ENCODE data around the gene GUCY1B1.

The GUCY1B1 gene

DNA sequence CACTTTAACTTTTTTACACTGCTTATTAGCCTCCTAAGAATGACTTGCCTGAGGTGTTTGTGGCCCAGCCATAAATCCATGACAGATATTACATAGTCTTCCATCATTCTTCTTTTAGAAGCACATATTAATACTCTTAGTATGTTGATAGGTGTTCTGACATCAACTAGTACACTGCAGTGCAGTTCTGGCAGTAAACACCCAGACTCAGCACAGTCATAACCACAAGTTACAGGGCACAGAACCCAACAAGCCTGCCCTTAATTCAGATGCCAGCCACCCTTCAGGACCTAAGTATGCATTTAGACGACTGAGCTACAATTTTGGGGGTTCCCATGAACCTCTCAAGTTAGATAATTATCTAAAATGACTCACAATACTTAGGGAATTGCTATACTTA is 36.5 kb upstream of the GUCY1B1 start:
- TF ChIP-seq, protein P1, sequence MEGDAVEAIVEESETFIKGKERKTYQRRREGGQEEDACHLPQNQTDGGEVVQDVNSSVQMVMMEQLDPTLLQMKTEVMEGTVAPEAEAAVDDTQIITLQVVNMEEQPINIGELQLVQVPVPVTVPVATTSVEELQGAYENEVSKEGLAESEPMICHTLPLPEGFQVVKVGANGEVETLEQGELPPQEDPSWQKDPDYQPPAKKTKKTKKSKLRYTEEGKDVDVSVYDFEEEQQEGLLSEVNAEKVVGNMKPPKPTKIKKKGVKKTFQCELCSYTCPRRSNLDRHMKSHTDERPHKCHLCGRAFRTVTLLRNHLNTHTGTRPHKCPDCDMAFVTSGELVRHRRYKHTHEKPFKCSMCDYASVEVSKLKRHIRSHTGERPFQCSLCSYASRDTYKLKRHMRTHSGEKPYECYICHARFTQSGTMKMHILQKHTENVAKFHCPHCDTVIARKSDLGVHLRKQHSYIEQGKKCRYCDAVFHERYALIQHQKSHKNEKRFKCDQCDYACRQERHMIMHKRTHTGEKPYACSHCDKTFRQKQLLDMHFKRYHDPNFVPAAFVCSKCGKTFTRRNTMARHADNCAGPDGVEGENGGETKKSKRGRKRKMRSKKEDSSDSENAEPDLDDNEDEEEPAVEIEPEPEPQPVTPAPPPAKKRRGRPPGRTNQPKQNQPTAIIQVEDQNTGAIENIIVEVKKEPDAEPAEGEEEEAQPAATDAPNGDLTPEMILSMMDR (IDR thresholded peaks at IDR 0.05): no peak
- Histone ChIP-seq H3K4me3 (no peak overlapping the region), H3K27ac (no peak overlapping the region), H3K9me3 (no peaks in the 10 kb centered on the region), H3K4me1 (no peaks in the 10 kb centered on the region), H3K36me3 (peaks cover 6 to 24% (median 20%) of the 10 kb centered on the region in 3 donors), H3K27me3 (no peaks in the 10 kb centered on the region)
- DNase-seq: no peak
- intact Hi-C loops (cut with DNase I; ENCODE audit: low total_unique reads): no loop called here

DNA sequence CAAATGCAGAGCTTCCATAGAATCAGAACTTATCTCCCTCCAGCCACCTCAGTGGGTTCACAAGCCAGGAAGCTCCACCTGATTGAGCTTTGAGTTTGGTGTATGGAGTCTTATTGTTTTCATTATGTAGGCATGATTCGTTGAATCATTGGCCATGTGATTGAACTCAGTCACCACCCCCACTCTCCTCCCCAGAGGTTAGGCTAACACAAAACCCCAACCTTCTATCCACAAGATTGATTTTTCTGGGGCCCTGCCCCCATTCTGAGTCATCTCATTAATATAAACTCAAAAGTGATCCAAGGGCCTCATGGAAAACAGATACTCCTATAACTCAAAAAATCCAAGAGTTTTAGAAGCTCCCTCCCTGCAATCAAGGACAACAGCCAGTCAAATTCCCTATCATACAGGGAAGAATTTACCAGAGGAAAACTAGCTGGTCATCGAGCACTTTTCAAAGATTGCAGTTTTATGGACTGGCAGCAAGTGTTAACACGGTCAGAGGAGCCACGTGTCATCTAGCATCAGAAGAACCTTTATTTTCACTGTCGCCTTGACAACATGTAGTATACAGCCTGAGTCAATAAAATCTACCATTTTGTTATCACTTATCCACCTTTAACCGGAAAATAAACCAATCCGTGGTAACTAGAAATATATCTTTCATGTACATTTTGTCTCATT is 35.9 kb upstream of the GUCY1B1 start:
- no peak overlapping the region for H3K4me3 ChIP-seq
- peaks cover 6 to 20% (median 20%) of the 10 kb centered on the region in 3 donors for H3K36me3 ChIP-seq
- no peak for DNase-seq
- intact Hi-C loops (cut with DNase I; ENCODE audit: low total_unique reads): no loop called here
- H3K4me1 ChIP-seq: no peaks in the 10 kb centered on the region
- TF ChIP-seq, protein P1 (IDR thresholded peaks at IDR 0.05): no peak
- no peak overlapping the region for H3K27ac ChIP-seq
- H3K9me3 ChIP-seq: no peaks in the 10 kb centered on the region
- H3K27me3 ChIP-seq: no peaks in the 10 kb centered on the region

DNA sequence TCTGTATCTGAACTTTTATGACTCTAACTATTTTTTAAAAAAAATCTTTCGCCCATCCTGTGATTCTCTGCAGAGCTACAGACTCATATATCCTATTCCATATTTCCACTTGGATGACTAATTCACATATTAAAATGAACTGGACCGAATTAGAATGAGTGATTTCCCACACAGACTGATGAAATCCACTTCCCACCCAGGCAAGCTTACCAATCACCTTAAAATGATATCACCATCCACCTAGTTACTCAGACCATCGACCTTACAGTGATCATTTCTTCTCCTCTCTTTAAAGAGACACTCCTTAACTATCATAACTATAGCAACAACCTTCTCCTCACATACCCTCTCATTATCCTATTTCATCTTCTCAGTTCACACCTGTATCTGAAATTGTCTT is 34.1 kb upstream of the GUCY1B1 start:
- Histone ChIP-seq H3K36me3 (peaks cover 6 to 20% (median 15%) of the 10 kb centered on the region in 3 donors), H3K4me1 (no peaks in the 10 kb centered on the region), H3K9me3 (no peaks in the 10 kb centered on the region), H3K4me3 (no peak overlapping the region), H3K27me3 (no peaks in the 10 kb centered on the region), H3K27ac (no peak overlapping the region)
- TF ChIP-seq, protein P1 (IDR thresholded peaks at IDR 0.05): no peak
- DNase-seq: no peak
- intact Hi-C loops (cut with DNase I; ENCODE audit: low total_unique reads): no loop called here

DNA sequence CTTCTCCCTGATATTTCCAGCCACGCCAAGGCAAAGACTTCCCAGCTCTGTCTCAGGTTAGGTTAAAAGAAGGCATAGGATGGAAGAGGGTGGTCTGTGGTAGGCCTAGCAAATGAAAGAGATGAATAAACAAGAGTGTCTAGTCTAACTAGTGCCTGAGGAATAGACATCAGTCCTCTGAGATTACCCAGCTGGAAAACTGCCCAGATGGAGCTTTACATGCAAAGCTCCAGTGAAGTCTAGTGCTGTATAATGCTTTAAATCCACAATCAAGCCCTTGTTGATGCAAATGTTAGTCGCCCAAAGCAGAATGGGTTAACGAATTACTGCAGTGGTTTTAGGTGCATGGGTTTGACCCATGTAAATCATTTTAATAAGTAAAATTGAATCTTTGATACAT is 24.8 kb upstream of the GUCY1B1 start:
- intact Hi-C loops (cut with DNase I; ENCODE audit: low total_unique reads): no loop called here
- Histone ChIP-seq H3K9me3 (no peaks in the 10 kb centered on the region), H3K4me1 (peaks cover 0 to 5% (median 1%) of the 10 kb centered on the region in 4 donors), H3K4me3 (no peak overlapping the region), H3K27me3 (no peaks in the 10 kb centered on the region), H3K36me3 (peaks cover 0 to 7% (median 0%) of the 10 kb centered on the region in 3 donors), H3K27ac (no peak overlapping the region)
- DNase-seq: no peak
- TF ChIP-seq, protein P1 (IDR thresholded peaks at IDR 0.05): no peak

DNA sequence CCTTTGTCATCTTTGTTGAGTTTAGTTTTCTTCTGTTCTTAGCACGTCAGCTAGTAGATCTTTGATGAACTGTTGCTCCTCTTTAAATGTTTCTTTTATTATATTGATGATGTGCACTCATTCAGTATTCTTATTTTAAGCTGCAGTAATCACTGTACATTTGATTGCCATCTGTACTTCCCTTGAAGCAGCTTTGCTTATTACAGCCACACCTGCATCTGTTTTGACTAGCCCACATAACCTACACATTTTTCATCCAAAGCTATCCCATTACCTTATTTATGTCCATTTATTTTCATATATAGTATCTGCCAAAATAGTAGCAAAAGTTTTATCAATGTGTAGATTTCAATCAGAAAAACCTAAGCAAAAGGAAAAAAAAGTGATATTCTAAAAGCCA is 23.9 kb upstream of the GUCY1B1 start:
- intact Hi-C loops (cut with DNase I; ENCODE audit: low total_unique reads): no loop called here
- H3K27me3 ChIP-seq: no peaks in the 10 kb centered on the region
- H3K4me3 ChIP-seq: no peak overlapping the region
- DNase-seq: no peak
- no peak overlapping the region for H3K27ac ChIP-seq
- peaks cover 0 to 5% (median 1%) of the 10 kb centered on the region in 4 donors for H3K4me1 ChIP-seq
- no peaks in the 10 kb centered on the region for H3K9me3 ChIP-seq
- peaks cover 0 to 6% (median 0%) of the 10 kb centered on the region in 3 donors for H3K36me3 ChIP-seq
- TF ChIP-seq, protein P1 (IDR thresholded peaks at IDR 0.05): no peak
